Trophoblast cell (in vitro differentiated cells and primary cell): Measurements from ENCODE around the gene UNC13B.

ENCODE experiments used
- DNase-seq, 2 donors: peaks; one replicate each; pipeline ENCODE4 v3.0.0-alpha.2; 2016
- H2AFZ ChIP-seq: 2 replicates; pipeline ENCODE4 v1.6.1; 2013; ENCODE audit warnings: low read length, moderate library complexity, mild to moderate bottlenecking; ENCODE audit not compliant: insufficient read depth, poor library complexity
- H2AK5ac ChIP-seq: 2 replicates; pipeline ENCODE4 v1.6.1; 2013; ENCODE audit warnings: mild to moderate bottlenecking, low read length
- H2BK120ac ChIP-seq: 2 replicates; pipeline ENCODE4 v1.6.1; 2013; ENCODE audit warnings: low read length, mild to moderate bottlenecking, moderate library complexity; ENCODE audit not compliant: insufficient read depth, poor library complexity
- H2BK12ac ChIP-seq: 2 replicates; pipeline ENCODE4 v1.6.1; 2013; ENCODE audit warnings: mild to moderate bottlenecking, low read length, moderate library complexity
- H2BK5ac ChIP-seq: 2 replicates; pipeline ENCODE4 v1.6.1; 2013; ENCODE audit warnings: low read length, low read depth, moderate library complexity, mild to moderate bottlenecking; ENCODE audit not compliant: poor library complexity
- H3K14ac ChIP-seq: 2 replicates; pipeline ENCODE4 v1.6.1; 2013; ENCODE audit warnings: mild to moderate bottlenecking, low read length
- H3K18ac ChIP-seq: 2 replicates; pipeline ENCODE4 v1.6.1; 2013; ENCODE audit warnings: mild to moderate bottlenecking, low read length
- H3K23ac ChIP-seq: 2 replicates; pipeline ENCODE4 v1.6.1; 2013; ENCODE audit warnings: low read length
- H3K27ac ChIP-seq: 2 replicates; pipeline ENCODE4 v1.5.1; 2013; ENCODE audit warnings: low read depth, mild to moderate bottlenecking, inconsistent platforms, low read length, moderate library complexity
- H3K27me3 ChIP-seq: 2 replicates; pipeline ENCODE4 v1.6.1; 2013; ENCODE audit warnings: inconsistent platforms, mild to moderate bottlenecking, low read length, moderate library complexity; ENCODE audit not compliant: insufficient read depth
- H3K36me3 ChIP-seq, 2 experiments: 1 replicate in 1 of 2; 2 replicates in 1 of 2; pipeline ENCODE4 v1.6.1; 2013; ENCODE audit warnings: low read length in 2 of 2, mild to moderate bottlenecking in 2 of 2, moderate library complexity in 1 of 2; ENCODE audit not compliant: insufficient read depth in 2 of 2, control insufficient read depth in 1 of 2
- H3K4ac ChIP-seq: 2 replicates; pipeline ENCODE4 v1.6.1; 2013; ENCODE audit warnings: low read depth, mild to moderate bottlenecking, low read length, moderate library complexity
- H3K4me1 ChIP-seq, 2 experiments: 1 replicate in 1 of 2; 2 replicates in 1 of 2; pipeline ENCODE4 v1.6.1; 2013; ENCODE audit warnings: low read length in 2 of 2, mild to moderate bottlenecking in 2 of 2, moderate library complexity in 1 of 2; ENCODE audit not compliant: insufficient read depth in 2 of 2, control insufficient read depth in 1 of 2
- H3K4me2 ChIP-seq: 2 replicates; pipeline ENCODE4 v1.6.1; 2013; ENCODE audit warnings: inconsistent platforms, mild to moderate bottlenecking, low read length, moderate library complexity
- H3K4me3 ChIP-seq: 2 replicates; pipeline ENCODE4 v1.5.1; 2013; ENCODE audit warnings: mild to moderate bottlenecking, low read depth, low read length, inconsistent platforms
- H3K79me1 ChIP-seq: one replicate; pipeline ENCODE4 v1.6.1; 2013; ENCODE audit warnings: low read length
- H3K79me2 ChIP-seq: 2 replicates; pipeline ENCODE4 v1.6.1; 2013; ENCODE audit warnings: low read length, mild to moderate bottlenecking; ENCODE audit not compliant: control insufficient read depth, insufficient read depth, poor library complexity
- H3K9ac ChIP-seq: 2 replicates; pipeline ENCODE4 v1.6.1; 2013; ENCODE audit warnings: mild to moderate bottlenecking, low read length
- H3K9me3 ChIP-seq: 2 replicates; pipeline ENCODE4 v1.6.1; 2013; ENCODE audit warnings: low read depth, mild to moderate bottlenecking, control low read depth, inconsistent platforms, low read length; ENCODE audit not compliant: insufficient read depth
- H4K12ac ChIP-seq: 2 replicates; pipeline ENCODE4 v1.6.1; 2013; ENCODE audit warnings: low read depth, mild to moderate bottlenecking, low read length, moderate library complexity
- H4K8ac ChIP-seq: 2 replicates; pipeline ENCODE4 v1.6.1; 2013; ENCODE audit warnings: low read depth, mild to moderate bottlenecking, low read length, moderate library complexity
- H4K91ac ChIP-seq: one replicate; pipeline ENCODE4 v1.6.1; 2013; ENCODE audit warnings: low read depth, mild to moderate bottlenecking, low read length, moderate library complexity
- WGBS: extraction: QIAGEN DNeasy Blood & Tissue Kit; methylation state at CpG from one replicate; pipeline ENCODE4 v1.1.7; 2013; ENCODE audit warnings: missing lambda C conversion rate; ENCODE audit not compliant: insufficient read length, insufficient coverage; ENCODE audit errors: extremely low coverage; 5-methylcytosine and 5-hydroxymethylcytosine counted together

UNC13B gene

GRCh38 chr9:35294556-35294955 is 132.7 kb downstream of the UNC13B start:
- H3K9me3 ChIP-seq: no peaks in the 10 kb centered on the region
- WGBS: no CpG with 5 or more reads among the region's 6 CpGs
- no peaks in the 10 kb centered on the region for H3K79me2 ChIP-seq
- no peak overlapping the region for H2BK120ac ChIP-seq
- H3K4ac ChIP-seq: no peak overlapping the region
- H3K18ac ChIP-seq: no peak overlapping the region
- H2AFZ ChIP-seq: no peak overlapping the region
- H4K12ac ChIP-seq: no peak overlapping the region
- no peaks in the 10 kb centered on the region for H3K4me1 ChIP-seq
- H3K4me2 ChIP-seq: peak overlapping the region; percentile 18
- no peaks in the 10 kb centered on the region for H3K36me3 ChIP-seq
- H4K8ac ChIP-seq: no peak overlapping the region
- H2BK12ac ChIP-seq: no peak overlapping the region
- no peak overlapping the region for H3K9ac ChIP-seq
- H3K27ac ChIP-seq: no peak overlapping the region
- no peak overlapping the region for H3K23ac ChIP-seq
- H3K14ac ChIP-seq: no peak overlapping the region
- no peak overlapping the region for H2AK5ac ChIP-seq
- no peak overlapping the region for H4K91ac ChIP-seq
- no peaks in the 10 kb centered on the region for H3K27me3 ChIP-seq
- H2BK5ac ChIP-seq: no peak overlapping the region
- no peak for DNase-seq
- H3K79me1 ChIP-seq: no peaks in the 10 kb centered on the region
- no peak overlapping the region for H3K4me3 ChIP-seq

- H3K23ac ChIP-seq: no peak overlapping the region
- H2AK5ac ChIP-seq: no peak overlapping the region
- H4K91ac ChIP-seq: no peak overlapping the region
- H2AFZ ChIP-seq: no peak overlapping the region
- no peaks in the 10 kb centered on the region for H3K4me1 ChIP-seq
- H3K79me2 ChIP-seq: no peaks in the 10 kb centered on the region
- WGBS: no CpG with 5 or more reads among the region's 13 CpGs
- H4K12ac ChIP-seq: no peak overlapping the region
- no peak overlapping the region for H2BK5ac ChIP-seq
- H3K79me1 ChIP-seq: no peaks in the 10 kb centered on the region
- H3K18ac ChIP-seq: no peak overlapping the region
- H3K4me3 ChIP-seq: no peak overlapping the region
- no peak for DNase-seq
- no peaks in the 10 kb centered on the region for H3K36me3 ChIP-seq
- H2BK12ac ChIP-seq: no peak overlapping the region
- no peaks in the 10 kb centered on the region for H3K9me3 ChIP-seq
- H3K14ac ChIP-seq: no peak overlapping the region
- H3K27ac ChIP-seq: no peak overlapping the region
- no peak overlapping the region for H3K4me2 ChIP-seq
- no peak overlapping the region for H4K8ac ChIP-seq
- H2BK120ac ChIP-seq: no peak overlapping the region
- H3K9ac ChIP-seq: no peak overlapping the region
- no peak overlapping the region for H3K4ac ChIP-seq
- H3K27me3 ChIP-seq: no peaks in the 10 kb centered on the region
Observed at GRCh38 chr9:35295369-35296036, 133.7 kb downstream of the UNC13B start.

- H2BK12ac ChIP-seq: no peak overlapping the region
- H3K23ac ChIP-seq: no peak overlapping the region
- no peak overlapping the region for H4K8ac ChIP-seq
- no peak overlapping the region for H3K9ac ChIP-seq
- no peak overlapping the region for H3K18ac ChIP-seq
- no peaks in the 10 kb centered on the region for H3K36me3 ChIP-seq
- H3K4ac ChIP-seq: no peak overlapping the region
- no peak overlapping the region for H2BK120ac ChIP-seq
- H3K79me2 ChIP-seq: no peaks in the 10 kb centered on the region
- H2AK5ac ChIP-seq: no peak overlapping the region
- H4K91ac ChIP-seq: no peak overlapping the region
- no peaks in the 10 kb centered on the region for H3K9me3 ChIP-seq
- H3K4me1 ChIP-seq: no peaks in the 10 kb centered on the region
- no peak overlapping the region for H3K4me2 ChIP-seq
- H2BK5ac ChIP-seq: no peak overlapping the region
- H3K27ac ChIP-seq: no peak overlapping the region
- no peak overlapping the region for H4K12ac ChIP-seq
- no CpG with 5 or more reads among the region's 1 CpG for WGBS
- no peak overlapping the region for H3K14ac ChIP-seq
- no peak for DNase-seq
- H3K79me1 ChIP-seq: no peaks in the 10 kb centered on the region
- H2AFZ ChIP-seq: no peak overlapping the region
- H3K27me3 ChIP-seq: no peaks in the 10 kb centered on the region
- H3K4me3 ChIP-seq: no peak overlapping the region
Observed at GRCh38 chr9:35303567-35303966, 141.8 kb downstream of the UNC13B start.

- no peak for DNase-seq
- Histone ChIP-seq H3K9ac (no peak overlapping the region), H3K4ac (no peak overlapping the region), H3K9me3 (no peaks in the 10 kb centered on the region), H3K14ac (no peak overlapping the region), H2AFZ (no peak overlapping the region), H4K8ac (no peak overlapping the region), H3K4me1 (no peaks in the 10 kb centered on the region), H2BK120ac (no peak overlapping the region), H3K79me2 (no peaks in the 10 kb centered on the region), H2BK12ac (no peak overlapping the region), H3K18ac (no peak overlapping the region), H3K4me2 (no peak overlapping the region), H3K79me1 (no peaks in the 10 kb centered on the region), H2AK5ac (no peak overlapping the region), H3K27me3 (no peaks in the 10 kb centered on the region), H3K4me3 (no peak overlapping the region), H3K27ac (no peak overlapping the region), H3K36me3 (no peaks in the 10 kb centered on the region), H3K23ac (no peak overlapping the region), H4K12ac (no peak overlapping the region), H2BK5ac (no peak overlapping the region), H4K91ac (no peak overlapping the region)
- no CpG with 5 or more reads among the region's 1 CpG for WGBS
Observed at GRCh38 chr9:35306283-35306682, 144.5 kb downstream of the UNC13B start.
